Measurements from ENCODE around the gene GLIS1. TPM values are rescaled to one million over a fixed set of nuclear protein-coding genes. Genes with fewer than 3 reads are reported as not detected.

GLIS1 gene
- polyA plus RNA-seq, 1 donor from 2014 or later, result not detected

DNA sequence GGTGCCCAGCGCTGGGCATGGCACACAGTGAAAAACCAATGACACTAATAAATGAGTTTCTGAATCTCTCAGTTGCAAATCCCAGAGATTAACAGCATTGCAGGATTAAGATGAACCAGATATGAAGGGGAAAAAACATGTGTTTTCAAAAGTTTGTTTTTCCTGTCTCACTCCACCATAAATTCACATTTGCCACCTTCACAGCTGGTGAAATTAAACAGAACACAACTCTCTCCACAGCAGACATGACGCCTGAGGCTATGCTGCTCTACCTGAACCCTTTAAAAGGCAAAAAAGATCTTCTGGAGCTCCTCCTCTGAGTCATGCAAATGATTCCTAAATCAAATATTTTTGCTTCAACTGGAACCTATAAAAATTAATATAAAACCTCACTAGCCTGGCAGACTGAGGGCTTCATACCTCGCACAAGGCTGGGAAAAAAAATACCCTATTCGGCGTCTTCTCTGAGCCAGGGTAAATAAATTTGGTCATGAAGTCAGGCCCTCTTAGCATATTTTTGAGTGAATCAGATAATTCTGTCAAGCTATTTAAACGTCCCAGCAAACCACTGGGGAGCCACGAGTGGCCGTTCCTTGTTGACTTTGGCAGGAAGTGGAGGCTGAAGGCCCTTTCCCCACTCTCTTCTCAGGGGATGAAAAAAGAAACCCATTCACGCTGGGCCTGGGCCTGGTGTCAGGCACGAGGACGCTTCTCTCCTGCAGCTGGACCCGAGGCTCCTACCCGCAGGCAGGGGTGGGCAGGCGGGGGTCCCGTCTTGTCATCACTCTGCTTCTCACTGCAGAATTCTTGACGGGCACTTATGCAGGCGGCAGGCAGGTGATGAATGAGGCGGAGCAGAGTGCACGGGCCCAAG lies 226.8 kb downstream of the GLIS1 start:
- Histone ChIP-seq H2AFZ (ENCODE audit: low read depth, low read length) (no peak overlapping the region), H3K36me3 (ENCODE audit: insufficient read depth, low read length) (no peaks in the 10 kb centered on the region), H4K20me1 (ENCODE audit: insufficient read depth) (no peaks in the 10 kb centered on the region), H3K9me2 (ENCODE audit: insufficient read depth, low read length) (no peaks in the 10 kb centered on the region), H3K9ac (ENCODE audit: low read length) (no peak overlapping the region), H3K4me2 (ENCODE audit: low read length) (no peak overlapping the region), H3K9me3 (ENCODE audit: low read length) (no peaks in the 10 kb centered on the region), H3K4me3 (ENCODE audit: low read length) (no peak overlapping the region), H3K27ac (ENCODE audit: low read length) (no peak overlapping the region), H3F3A (ENCODE audit: insufficient read depth, low read length, poor library complexity, severe bottlenecking) (no peaks in the 10 kb centered on the region), H3K79me2 (replicated peaks; ENCODE audit: insufficient read depth, low read length) (no peaks in the 10 kb centered on the region), H3K27me3 (ENCODE audit: insufficient read depth, low read depth, low read length) (no peaks in the 10 kb centered on the region)
- TF ChIP-seq EZH2 (IDR thresholded peaks at IDR 0.05; ENCODE audit: borderline replicate concordance, insufficient read depth, low read length, poor library complexity, severe bottlenecking) (no peak), MXI1 (conservative IDR thresholded peaks at IDR 0.05; ENCODE audit: poor library complexity, severe bottlenecking) (no peak), RAD21 (conservative IDR thresholded peaks at IDR 0.05) (no peak), SMC3 (conservative IDR thresholded peaks at IDR 0.05; ENCODE audit: poor library complexity) (no peak), TAF1 (IDR thresholded peaks at IDR 0.05; ENCODE audit: low read depth) (no peak), POLR2AphosphoS5 (IDR thresholded peaks at IDR 0.05) (no peak), EP300 (conservative IDR thresholded peaks at IDR 0.05; ENCODE audit: poor library complexity, severe bottlenecking) (no peak)
- TF ChIP-seq, protein P1, sequence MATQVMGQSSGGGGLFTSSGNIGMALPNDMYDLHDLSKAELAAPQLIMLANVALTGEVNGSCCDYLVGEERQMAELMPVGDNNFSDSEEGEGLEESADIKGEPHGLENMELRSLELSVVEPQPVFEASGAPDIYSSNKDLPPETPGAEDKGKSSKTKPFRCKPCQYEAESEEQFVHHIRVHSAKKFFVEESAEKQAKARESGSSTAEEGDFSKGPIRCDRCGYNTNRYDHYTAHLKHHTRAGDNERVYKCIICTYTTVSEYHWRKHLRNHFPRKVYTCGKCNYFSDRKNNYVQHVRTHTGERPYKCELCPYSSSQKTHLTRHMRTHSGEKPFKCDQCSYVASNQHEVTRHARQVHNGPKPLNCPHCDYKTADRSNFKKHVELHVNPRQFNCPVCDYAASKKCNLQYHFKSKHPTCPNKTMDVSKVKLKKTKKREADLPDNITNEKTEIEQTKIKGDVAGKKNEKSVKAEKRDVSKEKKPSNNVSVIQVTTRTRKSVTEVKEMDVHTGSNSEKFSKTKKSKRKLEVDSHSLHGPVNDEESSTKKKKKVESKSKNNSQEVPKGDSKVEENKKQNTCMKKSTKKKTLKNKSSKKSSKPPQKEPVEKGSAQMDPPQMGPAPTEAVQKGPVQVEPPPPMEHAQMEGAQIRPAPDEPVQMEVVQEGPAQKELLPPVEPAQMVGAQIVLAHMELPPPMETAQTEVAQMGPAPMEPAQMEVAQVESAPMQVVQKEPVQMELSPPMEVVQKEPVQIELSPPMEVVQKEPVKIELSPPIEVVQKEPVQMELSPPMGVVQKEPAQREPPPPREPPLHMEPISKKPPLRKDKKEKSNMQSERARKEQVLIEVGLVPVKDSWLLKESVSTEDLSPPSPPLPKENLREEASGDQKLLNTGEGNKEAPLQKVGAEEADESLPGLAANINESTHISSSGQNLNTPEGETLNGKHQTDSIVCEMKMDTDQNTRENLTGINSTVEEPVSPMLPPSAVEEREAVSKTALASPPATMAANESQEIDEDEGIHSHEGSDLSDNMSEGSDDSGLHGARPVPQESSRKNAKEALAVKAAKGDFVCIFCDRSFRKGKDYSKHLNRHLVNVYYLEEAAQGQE (IDR thresholded peaks at IDR 0.05; ENCODE audit: borderline replicate concordance), result no peak
- TF ChIP-seq, protein P2, sequence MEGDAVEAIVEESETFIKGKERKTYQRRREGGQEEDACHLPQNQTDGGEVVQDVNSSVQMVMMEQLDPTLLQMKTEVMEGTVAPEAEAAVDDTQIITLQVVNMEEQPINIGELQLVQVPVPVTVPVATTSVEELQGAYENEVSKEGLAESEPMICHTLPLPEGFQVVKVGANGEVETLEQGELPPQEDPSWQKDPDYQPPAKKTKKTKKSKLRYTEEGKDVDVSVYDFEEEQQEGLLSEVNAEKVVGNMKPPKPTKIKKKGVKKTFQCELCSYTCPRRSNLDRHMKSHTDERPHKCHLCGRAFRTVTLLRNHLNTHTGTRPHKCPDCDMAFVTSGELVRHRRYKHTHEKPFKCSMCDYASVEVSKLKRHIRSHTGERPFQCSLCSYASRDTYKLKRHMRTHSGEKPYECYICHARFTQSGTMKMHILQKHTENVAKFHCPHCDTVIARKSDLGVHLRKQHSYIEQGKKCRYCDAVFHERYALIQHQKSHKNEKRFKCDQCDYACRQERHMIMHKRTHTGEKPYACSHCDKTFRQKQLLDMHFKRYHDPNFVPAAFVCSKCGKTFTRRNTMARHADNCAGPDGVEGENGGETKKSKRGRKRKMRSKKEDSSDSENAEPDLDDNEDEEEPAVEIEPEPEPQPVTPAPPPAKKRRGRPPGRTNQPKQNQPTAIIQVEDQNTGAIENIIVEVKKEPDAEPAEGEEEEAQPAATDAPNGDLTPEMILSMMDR (IDR thresholded peaks at IDR 0.05; ENCODE audit: poor library complexity, severe bottlenecking), result no peak

DNA sequence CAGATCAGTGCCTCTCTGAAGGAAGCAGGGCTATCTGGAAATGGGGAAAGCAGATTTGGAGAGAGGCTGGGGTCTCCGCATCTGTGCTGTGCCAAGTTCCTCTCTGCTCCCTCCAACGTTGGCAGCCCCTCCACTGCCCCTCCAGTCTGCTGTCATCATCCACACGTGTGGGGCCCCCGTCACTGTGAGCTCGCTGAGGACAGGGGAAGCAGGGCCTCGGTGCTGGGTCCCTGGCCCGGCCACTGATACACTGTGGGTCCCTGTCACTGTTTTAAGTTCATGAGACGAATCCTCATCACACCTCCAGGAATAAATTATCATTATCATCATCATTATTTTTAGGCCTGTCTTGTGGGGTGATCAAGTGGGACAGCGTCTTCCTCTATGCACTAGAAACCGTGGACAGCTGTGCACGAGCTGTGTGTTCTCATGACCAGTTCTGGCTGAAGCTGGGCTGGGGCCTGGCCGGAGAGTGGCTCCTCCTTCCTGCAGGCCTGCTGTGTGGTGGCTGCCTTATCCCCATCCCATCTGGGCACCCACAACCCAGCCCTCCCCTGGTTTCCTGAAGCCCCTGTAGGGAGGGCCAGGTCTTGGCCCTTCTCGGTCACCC lies 227.5 kb downstream of the GLIS1 start:
- Histone ChIP-seq H3K4me3 (ENCODE audit: low read length) (no peak overlapping the region), H2AFZ (ENCODE audit: low read depth, low read length) (no peak overlapping the region), H3K27me3 (ENCODE audit: insufficient read depth, low read depth, low read length) (no peaks in the 10 kb centered on the region), H3K79me2 (replicated peaks; ENCODE audit: insufficient read depth, low read length) (no peaks in the 10 kb centered on the region), H3F3A (ENCODE audit: insufficient read depth, low read length, poor library complexity, severe bottlenecking) (no peaks in the 10 kb centered on the region), H3K9me3 (ENCODE audit: low read length) (no peaks in the 10 kb centered on the region), H3K27ac (ENCODE audit: low read length) (no peak overlapping the region), H3K9me2 (ENCODE audit: insufficient read depth, low read length) (no peaks in the 10 kb centered on the region), H3K9ac (ENCODE audit: low read length) (no peak overlapping the region), H3K4me2 (ENCODE audit: low read length) (no peak overlapping the region), H3K36me3 (ENCODE audit: insufficient read depth, low read length) (no peaks in the 10 kb centered on the region), H4K20me1 (ENCODE audit: insufficient read depth) (no peaks in the 10 kb centered on the region)
- TF ChIP-seq MXI1 (conservative IDR thresholded peaks at IDR 0.05; ENCODE audit: poor library complexity, severe bottlenecking), result no peak
- no peak for TF ChIP-seq EP300 (conservative IDR thresholded peaks at IDR 0.05; ENCODE audit: poor library complexity, severe bottlenecking)
- TF ChIP-seq SMC3 (conservative IDR thresholded peaks at IDR 0.05; ENCODE audit: poor library complexity), result no peak
- TF ChIP-seq TAF1 (IDR thresholded peaks at IDR 0.05; ENCODE audit: low read depth), result no peak
- no peak for TF ChIP-seq EZH2 (IDR thresholded peaks at IDR 0.05; ENCODE audit: borderline replicate concordance, insufficient read depth, low read length, poor library complexity, severe bottlenecking)
- TF ChIP-seq, protein P1 (IDR thresholded peaks at IDR 0.05; ENCODE audit: borderline replicate concordance), result no peak

Data from neural cell (in vitro differentiated cells).